ENCODE measurements around the gene ABCC12. TPM values are rescaled to one million over a fixed set of nuclear protein-coding genes. Genes with fewer than 3 reads are reported as not detected.

The ABCC12 gene
- total and polyA plus RNA-seq, 7 donors: not detected

DNA sequence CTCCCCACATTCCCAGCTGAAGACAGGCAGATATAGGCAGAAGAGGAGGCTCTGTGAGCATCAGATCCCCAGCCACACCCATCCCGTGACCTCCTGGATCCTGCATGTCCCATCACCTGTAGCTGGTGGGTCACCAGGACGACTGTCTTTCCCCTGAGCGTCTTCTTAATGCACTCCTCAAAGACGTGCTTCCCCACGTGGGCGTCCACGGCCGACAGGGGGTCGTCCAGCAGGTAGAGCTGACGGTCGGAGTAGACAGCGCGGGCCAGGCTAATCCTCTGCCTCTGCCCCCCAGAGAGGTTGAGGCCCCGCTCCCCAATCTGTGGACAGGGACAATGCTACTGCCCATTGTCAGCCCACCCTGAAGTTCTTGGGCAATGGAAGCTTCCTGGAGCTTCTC lies 40.5 kb downstream of the ABCC12 start:
- no peaks in the 10 kb centered on the region for H3K36me3 ChIP-seq
- no peak overlapping the region for H3K27ac ChIP-seq
- no peaks in the 10 kb centered on the region for H3K9me3 ChIP-seq
- no peak for TF ChIP-seq EP300 (IDR thresholded peaks at IDR 0.05)
- H3K4me3 ChIP-seq: no peak overlapping the region
- DNase-seq: no peak
- intact Hi-C loops (cut with DNase I): no loop called here
- no peaks in the 10 kb centered on the region for H3K27me3 ChIP-seq
- H3K4me1 ChIP-seq: no peaks in the 10 kb centered on the region
- WGBS, 2 donors: 89 to 90% methylated on average over 14 of the region's 14 CpGs

GRCh38 chr16:48114410-48114809 lies 41.4 kb downstream of the ABCC12 start:
- no peak for TF ChIP-seq POLR2A (IDR thresholded peaks at IDR 0.05)
- no peak overlapping the region for H3K4me3 ChIP-seq
- H3K9me3 ChIP-seq: no peaks in the 10 kb centered on the region
- H3K36me3 ChIP-seq: no peaks in the 10 kb centered on the region
- no peak for DNase-seq
- H3K27me3 ChIP-seq: no peaks in the 10 kb centered on the region
- intact Hi-C loops (cut with DNase I): no loop called here
- WGBS, 2 donors: 84 to 90% methylated on average over 7 of the region's 7 CpGs
- no peak overlapping the region for H3K27ac ChIP-seq
- no peaks in the 10 kb centered on the region for H3K4me1 ChIP-seq

DNA sequence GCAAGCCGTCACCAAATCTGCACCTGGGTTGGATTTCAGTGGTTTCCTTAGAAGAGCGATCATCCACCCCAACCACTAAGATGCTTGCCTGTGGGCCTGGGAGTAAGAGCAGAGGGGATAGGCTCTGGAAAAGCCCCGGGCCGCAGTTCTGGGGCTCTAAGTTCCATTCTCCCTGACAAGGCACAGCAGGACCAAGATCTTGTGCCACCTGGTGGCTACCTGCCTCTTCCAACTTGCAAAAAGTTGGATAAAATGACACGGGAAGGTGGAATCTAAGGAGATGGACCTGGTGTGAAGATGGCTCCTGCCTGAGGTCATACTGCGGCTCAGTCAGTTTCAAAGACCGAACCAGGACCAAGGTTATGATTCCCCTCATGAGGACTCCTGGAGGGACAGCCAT lies 42.3 kb downstream of the ABCC12 start:
- no peak for DNase-seq
- H3K4me1 ChIP-seq: no peaks in the 10 kb centered on the region
- no peaks in the 10 kb centered on the region for H3K27me3 ChIP-seq
- no peak overlapping the region for H3K4me3 ChIP-seq
- WGBS, 2 donors: 60 to 72% methylated on average over 7 of the region's 7 CpGs
- intact Hi-C loops (cut with DNase I): no loop called here
- no peak for TF ChIP-seq CTCF (IDR thresholded peaks at IDR 0.05)
- no peak for TF ChIP-seq POLR2AphosphoS5 (IDR thresholded peaks at IDR 0.05)
- TF ChIP-seq EP300 (IDR thresholded peaks at IDR 0.05): no peak
- TF ChIP-seq POLR2A (IDR thresholded peaks at IDR 0.05): no peak
- no peaks in the 10 kb centered on the region for H3K9me3 ChIP-seq
- H3K27ac ChIP-seq: no peak overlapping the region
- no peaks in the 10 kb centered on the region for H3K36me3 ChIP-seq

- no peak for DNase-seq
- WGBS, 2 donors: 60 to 81% methylated on average over 6 of the region's 6 CpGs
- intact Hi-C loops (cut with DNase I): no loop called here
- Histone ChIP-seq H3K4me1 (no peaks in the 10 kb centered on the region), H3K27me3 (no peaks in the 10 kb centered on the region), H3K27ac (no peak overlapping the region), H3K9me3 (no peaks in the 10 kb centered on the region), H3K4me3 (no peak overlapping the region), H3K36me3 (no peaks in the 10 kb centered on the region)
- no peak for TF ChIP-seq EP300 (IDR thresholded peaks at IDR 0.05)
Measured at GRCh38 chr16:48113001-48113400, 42.8 kb downstream of the ABCC12 start.

- no peaks in the 10 kb centered on the region for H3K27me3 ChIP-seq
- no peak overlapping the region for H3K27ac ChIP-seq
- H3K36me3 ChIP-seq: no peaks in the 10 kb centered on the region
- no peak for TF ChIP-seq POLR2AphosphoS5 (IDR thresholded peaks at IDR 0.05)
- TF ChIP-seq EP300 (IDR thresholded peaks at IDR 0.05): no peak
- TF ChIP-seq POLR2A (IDR thresholded peaks at IDR 0.05): no peak
- TF ChIP-seq CTCF (IDR thresholded peaks at IDR 0.05): no peak
- intact Hi-C loops (cut with DNase I): no loop called here
- H3K9me3 ChIP-seq: no peaks in the 10 kb centered on the region
- 48 to 66% methylated on average over 3 of the region's 3 CpGs for WGBS, 2 donors
- no peaks in the 10 kb centered on the region for H3K4me1 ChIP-seq
- no peak overlapping the region for H3K4me3 ChIP-seq
- no peak for DNase-seq
Measured at GRCh38 chr16:48112600-48112999, 43.2 kb downstream of the ABCC12 start.

DNA sequence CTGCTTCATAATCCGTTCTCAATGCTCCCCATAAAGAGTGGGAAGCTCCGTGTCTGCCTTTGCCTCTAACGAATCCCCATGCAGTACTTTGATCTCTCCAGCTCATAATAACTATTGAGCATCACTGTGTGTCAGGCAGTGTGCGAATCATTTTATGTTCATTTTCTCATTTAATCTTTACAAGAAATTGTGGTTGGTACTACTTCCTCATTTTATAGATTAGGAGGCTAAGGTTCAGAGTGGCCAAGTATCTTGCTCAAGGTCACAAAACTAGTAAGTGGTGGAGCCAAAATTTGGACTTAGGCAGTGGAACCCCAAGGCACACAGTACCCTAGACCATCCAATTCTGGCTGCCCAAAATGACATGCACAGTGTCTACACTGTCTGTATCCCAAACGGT lies 44.8 kb downstream of the ABCC12 start:
- no peak for DNase-seq
- Histone ChIP-seq H3K9me3 (no peaks in the 10 kb centered on the region), H3K4me3 (no peak overlapping the region), H3K36me3 (no peaks in the 10 kb centered on the region), H3K27ac (no peak overlapping the region), H3K27me3 (no peaks in the 10 kb centered on the region), H3K4me1 (no peaks in the 10 kb centered on the region)
- 39 to 80% methylated on average over 5 of the region's 5 CpGs for WGBS, 2 donors
- TF ChIP-seq POLR2A (IDR thresholded peaks at IDR 0.05): no peak
- no peak for TF ChIP-seq CTCF (IDR thresholded peaks at IDR 0.05)
- no peak for TF ChIP-seq POLR2AphosphoS5 (IDR thresholded peaks at IDR 0.05)
- TF ChIP-seq EP300 (IDR thresholded peaks at IDR 0.05): no peak
- intact Hi-C loops (cut with DNase I): no loop called here
